ENCODE measurements around the gene APAF1. TPM values are rescaled to one million over a fixed set of nuclear protein-coding genes. Genes with fewer than 3 reads are reported as not detected.

The APAF1 gene
- polyA plus RNA-seq, 1 of the 3 experiments (the other 2 are of a cell fraction), result 3.3 TPM

DNA sequence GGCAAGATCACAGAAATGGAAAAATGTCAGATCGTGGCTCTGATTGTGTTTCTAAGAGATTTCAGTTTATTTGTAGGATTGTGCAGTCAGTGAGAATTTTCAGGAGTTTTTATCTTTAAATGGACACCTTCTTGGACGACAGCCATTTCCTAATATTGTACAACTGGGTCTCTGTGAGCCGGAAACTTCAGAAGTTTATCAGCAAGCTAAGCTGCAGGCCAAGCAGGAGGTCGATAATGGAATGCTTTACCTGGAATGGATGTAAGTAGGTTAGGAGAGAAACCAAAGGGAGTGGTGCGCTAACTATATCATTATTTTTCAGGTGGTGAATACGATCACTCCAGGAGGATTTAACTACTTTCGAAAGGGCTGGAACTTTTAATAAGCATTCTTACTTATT, 26.4 kb downstream of the APAF1 start (continued):
- TF ChIP-seq GABPA (IDR thresholded peaks at IDR 0.05; ENCODE audit: low read depth) (no peak), RCOR1 (IDR thresholded peaks at IDR 0.05; ENCODE audit: low read length) (no peak)

DNA sequence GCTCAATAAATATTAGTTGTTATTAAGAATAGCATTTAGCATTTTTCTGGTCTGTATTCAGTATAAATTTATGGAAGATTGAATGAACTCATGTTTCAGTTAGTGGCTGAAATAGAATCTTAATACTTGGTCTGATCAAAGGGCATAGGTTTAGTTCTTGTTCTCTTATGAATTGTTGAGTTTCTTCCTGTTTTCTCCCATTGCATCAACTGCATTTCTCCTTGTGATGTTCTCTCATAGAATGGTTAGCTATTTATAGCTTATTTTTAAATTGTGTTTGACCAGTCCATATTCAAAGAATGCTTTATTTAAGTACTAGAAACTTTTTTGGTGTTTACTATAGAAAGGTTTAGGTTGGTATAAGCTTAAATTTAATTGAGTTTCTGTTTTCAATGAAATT, 29.8 kb downstream of the APAF1 start:
- POLR2A ChIA-PET, result no interaction called here
- CTCF ChIA-PET, result interaction anchor here (0.7 to 1.2 kb wide), 3 partner anchors 9 to 20 kb away, joined by 3 read pairs; no protein-coding TSS in a partner anchor
- no peaks in the 10 kb centered on the region for H3F3A ChIP-seq (replicated peaks; ENCODE audit: insufficient read depth)
- no peak overlapping the region for H3K4me3 ChIP-seq (ENCODE audit: low read depth in 2 of 2, low read length in 1 of 2)
- H3K27me3 ChIP-seq (ENCODE audit: insufficient read depth), result no peaks in the 10 kb centered on the region
- H4K20me1 ChIP-seq (ENCODE audit: insufficient read depth), result no peaks in the 10 kb centered on the region
- DNase-seq, result no peak
- H3K4me2 ChIP-seq, result no peak overlapping the region
- peaks cover 16 to 66% of the 10 kb centered on the region in 2 experiments for H3K36me3 ChIP-seq (replicated peaks in 1 of 2; ENCODE audit: control insufficient read depth in 1 of 2, insufficient read depth in 2 of 2, low read length in 1 of 2)
- no peak for TF ChIP-seq TAF1 (IDR thresholded peaks at IDR 0.05; ENCODE audit: borderline replicate concordance, low read depth, low read length)
- no peak for TF ChIP-seq SIN3A (IDR thresholded peaks at IDR 0.05; ENCODE audit: borderline replicate concordance, low read depth, low read length)
- TF ChIP-seq, protein P1, sequence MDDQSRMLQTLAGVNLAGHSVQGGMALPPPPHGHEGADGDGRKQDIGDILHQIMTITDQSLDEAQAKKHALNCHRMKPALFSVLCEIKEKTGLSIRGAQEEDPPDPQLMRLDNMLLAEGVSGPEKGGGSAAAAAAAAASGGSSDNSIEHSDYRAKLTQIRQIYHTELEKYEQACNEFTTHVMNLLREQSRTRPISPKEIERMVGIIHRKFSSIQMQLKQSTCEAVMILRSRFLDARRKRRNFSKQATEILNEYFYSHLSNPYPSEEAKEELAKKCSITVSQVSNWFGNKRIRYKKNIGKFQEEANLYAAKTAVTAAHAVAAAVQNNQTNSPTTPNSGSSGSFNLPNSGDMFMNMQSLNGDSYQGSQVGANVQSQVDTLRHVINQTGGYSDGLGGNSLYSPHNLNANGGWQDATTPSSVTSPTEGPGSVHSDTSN (IDR thresholded peaks at IDR 0.05), result no peak
- TF ChIP-seq TCF12 (IDR thresholded peaks at IDR 0.05), result no peak
- no peak overlapping the region for H3K9ac ChIP-seq
- no peaks in the 10 kb centered on the region for H3K4me1 ChIP-seq (ENCODE audit: control insufficient read depth in 1 of 2, insufficient read depth in 2 of 2, low read depth in 1 of 2, low read length in 1 of 2)
- H3K9me2 ChIP-seq, result no peaks in the 10 kb centered on the region
- peaks cover 3% of the 10 kb centered on the region for H3K79me2 ChIP-seq (ENCODE audit: insufficient read depth)
- no peak overlapping the region for H2AFZ ChIP-seq (ENCODE audit: low read depth)
- H3K27ac ChIP-seq (ENCODE audit: low read depth in 2 of 2, low read length in 1 of 2), result no peak overlapping the region
- no peaks in the 10 kb centered on the region for H3K9me3 ChIP-seq

DNA sequence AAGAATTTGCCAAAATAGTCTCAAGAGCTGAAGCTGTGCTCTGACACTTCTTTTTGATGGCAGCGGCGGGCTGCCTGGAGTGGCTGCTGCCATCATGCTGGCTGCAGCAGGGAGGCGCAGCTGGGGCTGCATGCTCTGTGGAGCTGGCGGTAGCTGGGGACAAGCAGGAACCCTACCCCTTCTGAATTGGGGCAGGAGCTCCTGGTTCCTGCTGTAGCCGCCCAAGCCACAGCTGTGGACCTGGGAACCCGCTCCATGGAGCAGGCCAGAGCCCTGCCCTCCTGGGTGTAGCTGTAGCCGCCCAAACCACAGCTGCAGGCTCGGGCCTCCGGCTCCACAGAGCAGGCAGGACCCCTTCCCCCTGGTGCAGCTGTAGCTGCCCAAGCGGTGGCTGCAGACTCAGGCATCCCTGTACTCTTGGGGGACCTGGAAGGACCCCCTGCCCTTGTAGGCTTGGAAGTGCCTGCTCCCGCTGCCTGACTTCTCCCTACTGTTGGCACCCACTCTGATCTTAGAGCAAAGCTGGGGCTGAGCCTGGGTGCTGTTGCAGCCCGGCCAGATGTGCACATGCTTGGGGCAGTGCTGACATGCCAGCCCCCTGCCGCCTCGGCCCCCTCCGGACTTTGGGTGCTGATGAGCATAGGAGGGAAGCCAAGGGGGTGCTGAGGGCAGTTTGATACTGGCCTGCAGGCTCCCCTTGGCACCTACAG, 33.3 kb downstream of the APAF1 start:
- Histone ChIP-seq H3K27me3 (ENCODE audit: insufficient read depth) (no peaks in the 10 kb centered on the region), H3K9ac (no peak overlapping the region), H2AFZ (ENCODE audit: low read depth) (no peak overlapping the region), H3K4me3 (ENCODE audit: low read depth in 2 of 2, low read length in 1 of 2) (no peak overlapping the region), H3K9me2 (no peaks in the 10 kb centered on the region), H3K36me3 (replicated peaks in 1 of 2; ENCODE audit: control insufficient read depth in 1 of 2, insufficient read depth in 2 of 2, low read length in 1 of 2) (peaks cover 37 to 74% of the 10 kb centered on the region in 2 experiments), H4K20me1 (ENCODE audit: insufficient read depth) (no peaks in the 10 kb centered on the region), H3K4me1 (ENCODE audit: control insufficient read depth in 1 of 2, insufficient read depth in 2 of 2, low read depth in 1 of 2, low read length in 1 of 2) (no peaks in the 10 kb centered on the region), H3K79me2 (ENCODE audit: insufficient read depth) (no peaks in the 10 kb centered on the region; the same call in 1 of the 2 replicates), H3K9me3 (no peaks in the 10 kb centered on the region), H3K27ac (ENCODE audit: low read depth in 2 of 2, low read length in 1 of 2) (no peak overlapping the region), H3K4me2 (no peak overlapping the region), H3F3A (replicated peaks; ENCODE audit: insufficient read depth) (no peaks in the 10 kb centered on the region)
- DNase-seq, result no peak
- TF ChIP-seq FOXM1 (IDR thresholded peaks at IDR 0.05; ENCODE audit: low read depth), result no peak
- no peak for TF ChIP-seq FOSL2 (IDR thresholded peaks at IDR 0.05; ENCODE audit: borderline replicate concordance, low read depth)
- TF ChIP-seq RFX5 (IDR thresholded peaks at IDR 0.05; ENCODE audit: low read length), result no peak
- TF ChIP-seq SIN3A (IDR thresholded peaks at IDR 0.05; ENCODE audit: borderline replicate concordance, low read depth, low read length), result no peak
- no peak for TF ChIP-seq NRF1 (IDR thresholded peaks at IDR 0.05; ENCODE audit: low read depth, low read length)
- TF ChIP-seq RXRA (IDR thresholded peaks at IDR 0.05; ENCODE audit: borderline replicate concordance, low read depth), result no peak
- no peak for TF ChIP-seq JUND (IDR thresholded peaks at IDR 0.05)
- TF ChIP-seq TEAD4 (IDR thresholded peaks at IDR 0.05; ENCODE audit: borderline replicate concordance, insufficient read depth), result no peak
- CTCF ChIA-PET, result interaction anchor here (0.9 to 1.6 kb wide), 3 partner anchors 11 to 320 kb away, joined by 3 read pairs; no protein-coding TSS in a partner anchor
- WGBS (ENCODE audit: low lambda C conversion rate), result 90% methylated on average over 7 of the region's 15 CpGs
- POLR2A ChIA-PET, result no interaction called here

All from SK-N-SH (cell line).